ENCODE results near the gene CPN1. TPM values are rescaled to one million over a fixed set of nuclear protein-coding genes. Genes with fewer than 3 reads are reported as not detected.

The CPN1 gene
- total and polyA plus RNA-seq, 9 of the 15 experiments (the other 6 are each of a cell fraction or from before 2014, with no cell fraction given): 0.15 to 0.17 TPM; not detected in 7

GRCh38 chr10:100041306-100042002 lies 40.2 kb downstream of the CPN1 start (continued):
- no peak for TF ChIP-seq TCF15 (CRISPR knock-in tag; IDR thresholded peaks at IDR 0.05)
- TF ChIP-seq E2F5 (CRISPR knock-in tag; IDR thresholded peaks at IDR 0.05): no peak
- TF ChIP-seq SRSF3 (IDR thresholded peaks at IDR 0.05; ENCODE audit: insufficient read depth, low read length): no peak
- TF ChIP-seq HNRNPL (IDR thresholded peaks at IDR 0.05; ENCODE audit: low read depth, low read length): no peak
- TF ChIP-seq POLR3G (IDR thresholded peaks at IDR 0.05; ENCODE audit: extremely low read depth, insufficient read length, insufficient replicate concordance): no peak
- no peak for TF ChIP-seq ZNF212 (CRISPR knock-in tag; IDR thresholded peaks at IDR 0.05)
- TF ChIP-seq ZNF699 (CRISPR knock-in tag; IDR thresholded peaks at IDR 0.05; ENCODE audit: insufficient replicate concordance): no peak
- no peak for TF ChIP-seq ZNF253 (CRISPR knock-in tag; conservative IDR thresholded peaks at IDR 0.05)
- no peak for TF ChIP-seq FOXP4 (CRISPR knock-in tag; IDR thresholded peaks at IDR 0.05; ENCODE audit: borderline replicate concordance)
- TF ChIP-seq FOXA3 (CRISPR knock-in tag; conservative IDR thresholded peaks at IDR 0.05 in 1 of 2, IDR thresholded peaks at IDR 0.05 in 1 of 2): no peak

All from K562 (cell line).